ENCODE data around the gene GPC6.

DNA sequence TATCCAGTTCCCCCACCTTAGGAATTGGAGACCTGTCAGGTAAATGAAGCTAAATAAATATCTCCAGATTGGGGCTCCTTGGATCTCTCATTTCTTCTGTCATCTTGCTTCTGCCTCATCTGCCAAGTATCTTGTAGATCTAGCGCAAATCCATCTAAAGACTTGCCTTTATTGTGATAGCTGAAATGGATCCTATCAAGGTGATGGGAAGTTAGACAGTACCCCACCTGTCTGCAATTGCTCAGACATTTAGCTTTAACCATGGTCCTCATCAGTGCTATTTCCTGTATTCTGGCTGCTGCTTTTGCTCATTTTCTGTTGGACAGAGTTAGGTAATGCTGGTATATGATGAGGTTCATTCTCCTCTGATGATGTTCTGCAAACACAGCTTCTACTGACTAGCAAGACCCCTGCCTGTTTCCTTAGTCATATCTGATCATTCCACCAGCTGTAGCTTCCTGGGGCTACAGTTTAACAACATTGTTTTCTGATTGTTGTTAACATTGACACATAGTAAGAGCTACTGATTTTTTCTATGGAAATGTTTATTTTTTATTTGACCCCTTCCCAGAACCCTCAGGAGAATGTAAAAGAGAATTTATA, 912.9 kb downstream of the GPC6 start:
- TF ChIP-seq CTCF (IDR thresholded peaks at IDR 0.05 in 8 of 11, conservative IDR thresholded peaks at IDR 0.05 in 3 of 11) (no peak), POLR2A (IDR thresholded peaks at IDR 0.05) (no peak), POLR2AphosphoS5 (IDR thresholded peaks at IDR 0.05) (no peak)
